GM03348 (cell line): ENCODE results near the gene PRPF39.

ENCODE experiments used
- DNase-seq: peaks from one replicate; pipeline ENCODE4 v3.0.0; 2012; ENCODE audit warnings: low spot score

Gene PRPF39

GRCh38 chr14:45082420-45082819 lies 1.5 kb upstream of the PRPF39 start:
- no peak for DNase-seq

GRCh38 chr14:45083617-45083975 lies 320 bp upstream of the PRPF39 start:
- DNase-seq: no peak

- DNase-seq: peak; percentile 26
Measured at GRCh38 chr14:45084946-45085346, 1.0 kb downstream of the PRPF39 start.

GRCh38 chr14:45089813-45090212 lies 5.9 kb downstream of the PRPF39 start:
- peak; percentile 31 for DNase-seq

GRCh38 chr14:45091710-45092109 lies 7.8 kb downstream of the PRPF39 start:
- DNase-seq: peak; percentile 32

GRCh38 chr14:45094275-45094674 lies 10.4 kb downstream of the PRPF39 start:
- no peak for DNase-seq

- no peak for DNase-seq
Measured at GRCh38 chr14:45095143-45095542, 11.2 kb downstream of the PRPF39 start.

- DNase-seq: no peak
Measured at GRCh38 chr14:45096218-45096617, 12.3 kb downstream of the PRPF39 start.

- DNase-seq: no peak
Measured at GRCh38 chr14:45103806-45104205, 19.9 kb downstream of the PRPF39 start.

- no peak for DNase-seq
Measured at GRCh38 chr14:45104561-45104960, 20.6 kb downstream of the PRPF39 start.

GRCh38 chr14:45112896-45113781 lies 29.2 kb downstream of the PRPF39 start:
- DNase-seq: no peak

GRCh38 chr14:45114327-45114726 lies 30.4 kb downstream of the PRPF39 start:
- DNase-seq: no peak

GRCh38 chr14:45118594-45118993 lies 34.7 kb downstream of the PRPF39 start:
- DNase-seq: no peak

GRCh38 chr14:45120096-45120495 lies 36.2 kb downstream of the PRPF39 start:
- DNase-seq: no peak

GRCh38 chr14:45123271-45123670 lies 39.4 kb downstream of the PRPF39 start:
- no peak for DNase-seq

GRCh38 chr14:45125754-45126153 lies 41.8 kb downstream of the PRPF39 start:
- no peak for DNase-seq

- DNase-seq: no peak
Measured at GRCh38 chr14:45128963-45129629, 45.2 kb downstream of the PRPF39 start.

GRCh38 chr14:45133683-45134050 lies 49.8 kb downstream of the PRPF39 start:
- DNase-seq: no peak

GRCh38 chr14:45134051-45134958 lies 50.4 kb downstream of the PRPF39 start, which contains the start of gene FKBP3:
TSS of gene FKBP3 (minus strand) at chr14:45134481. CDS start at chr14:45134456, 25 bp downstream.
- DNase-seq: peak; percentile 98

- DNase-seq: peak; percentile 5
Measured at GRCh38 chr14:45135156-45135555, 51.2 kb downstream of the PRPF39 start.

GRCh38 chr14:45135659-45136395 lies 51.9 kb downstream of the PRPF39 start, which contains the start of gene FANCM:
TSS of gene FANCM (plus strand) at chr14:45135930. CDS start at chr14:45136032, 102 bp downstream.
- peak; percentile 90 for DNase-seq
